ENCODE measurements around the gene RSU1. TPM values are rescaled to one million over a fixed set of nuclear protein-coding genes. Genes with fewer than 3 reads are reported as not detected.
"Not testable (repeated sequence)": the region's sequence is repeated elsewhere in the genome, so short reads cannot be mapped to it uniquely, and the experiment has no call there.

Gene RSU1
- total and polyA plus RNA-seq, 2 experiments from 2014 or later, result 109 to 236 TPM

GRCh38 chr10:16761300-16761699, 55.9 kb downstream of the RSU1 start:
- peaks cover 4% of the 10 kb centered on the region; the same call in 1 of the 2 replicates for H3K36me3 ChIP-seq (ENCODE audit: low read depth)

DNA sequence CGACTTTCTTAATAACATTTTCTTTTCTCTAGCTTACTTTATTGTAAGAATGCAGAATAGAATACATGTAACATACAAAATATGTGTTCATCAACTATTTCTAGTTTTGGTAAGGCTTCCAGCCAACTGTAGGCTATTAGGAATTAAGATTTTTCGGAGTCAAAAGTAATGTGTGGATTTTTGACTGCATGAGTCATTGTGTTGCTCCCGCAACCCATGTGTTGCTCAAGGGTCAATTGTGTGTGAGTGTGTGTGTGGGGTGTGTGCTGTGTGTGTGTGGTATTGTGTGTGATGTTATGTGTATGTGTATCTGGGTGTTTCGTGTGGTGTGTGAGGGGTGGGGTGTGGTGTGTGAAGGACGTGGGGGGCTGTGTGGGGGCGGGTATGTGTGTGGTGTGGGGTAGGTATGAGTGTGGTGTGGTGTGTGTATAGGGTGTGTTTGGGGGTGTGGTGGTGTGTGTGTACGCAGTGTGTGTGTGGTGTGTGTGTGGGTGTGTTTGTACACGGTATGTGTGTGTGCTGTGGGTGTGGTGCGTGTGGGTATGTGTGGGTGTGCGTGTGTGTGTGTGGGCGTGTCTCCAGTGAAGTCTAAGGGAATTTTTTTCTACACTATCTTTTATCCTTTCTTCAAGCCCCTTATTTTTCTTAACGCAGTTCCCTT, 60.5 kb downstream of the RSU1 start:
- Histone ChIP-seq H3K36me3 (ENCODE audit: low read depth) (peaks cover 16% of the 10 kb centered on the region), H4K20me1 (ENCODE audit: insufficient read depth) (no peaks in the 10 kb centered on the region), H3K79me2 (ENCODE audit: insufficient read depth) (peaks cover 60% of the 10 kb centered on the region), H3K9me2 (ENCODE audit: insufficient read depth) (no peaks in the 10 kb centered on the region), H3K4me1 (ENCODE audit: insufficient read depth) (peaks cover 10% of the 10 kb centered on the region), H2AFZ (no peak overlapping the region), H3F3A (ENCODE audit: insufficient read depth) (no peaks in the 10 kb centered on the region), H3K27ac (no peak overlapping the region), H3K9ac (no peak overlapping the region), H3K4me3 (no peak overlapping the region), H3K9me3 (ENCODE audit: low read depth) (no peaks in the 10 kb centered on the region), H3K4me2 (ENCODE audit: unreplicated experiment) (no peak overlapping the region), H3K27me3 (replicated peaks; ENCODE audit: insufficient read depth) (no peaks in the 10 kb centered on the region)
- WGBS, 2 experiments (ENCODE audit: low coverage in 1 of 2, low lambda C conversion rate in 2 of 2, missing lambda C conversion rate in 2 of 2), result 83 to 85% methylated on average over 9 to 12 of the region's 12 CpGs
- in situ Hi-C loops (cut with MboI), result no loop called here
- no peak for TF ChIP-seq EZH2 (IDR thresholded peaks at IDR 0.05; ENCODE audit: insufficient read depth, poor library complexity, severe bottlenecking)
- peak; percentile 60 for DNase-seq

More at GRCh38 chr10:16761300-16761699, 55.9 kb downstream of the RSU1 start:
- no peaks in the 10 kb centered on the region for H3K27me3 ChIP-seq (replicated peaks; ENCODE audit: insufficient read depth)
- H3K9me2 ChIP-seq (ENCODE audit: insufficient read depth), result no peaks in the 10 kb centered on the region
- DNase-seq, result no peak
- WGBS, 2 experiments (ENCODE audit: low coverage in 1 of 2, low lambda C conversion rate in 2 of 2, missing lambda C conversion rate in 2 of 2), result 93 to 96% methylated on average over 8 of the region's 8 CpGs
- H4K20me1 ChIP-seq (ENCODE audit: insufficient read depth), result no peaks in the 10 kb centered on the region
- peaks cover 74% of the 10 kb centered on the region for H3K79me2 ChIP-seq (ENCODE audit: insufficient read depth)
- no peak overlapping the region for H3K9ac ChIP-seq
- in situ Hi-C loops (cut with MboI), result no loop called here
- no peak overlapping the region for H3K27ac ChIP-seq
- no peak overlapping the region for H2AFZ ChIP-seq
- TF ChIP-seq EZH2 (IDR thresholded peaks at IDR 0.05; ENCODE audit: insufficient read depth, poor library complexity, severe bottlenecking), result no peak
- no peak for TF ChIP-seq EZH2phosphoT487 (IDR thresholded peaks at IDR 0.05; ENCODE audit: insufficient read depth, low read depth)
- H3K4me3 ChIP-seq, result no peak overlapping the region
- no peaks in the 10 kb centered on the region for H3F3A ChIP-seq (ENCODE audit: insufficient read depth)
- no peaks in the 10 kb centered on the region for H3K9me3 ChIP-seq (ENCODE audit: low read depth)
- peaks cover 4% of the 10 kb centered on the region for H3K4me1 ChIP-seq (ENCODE audit: insufficient read depth)
- no peak overlapping the region for H3K4me2 ChIP-seq (ENCODE audit: unreplicated experiment)

- Histone ChIP-seq H3K4me2 (ENCODE audit: unreplicated experiment) (no peak overlapping the region), H3F3A (ENCODE audit: insufficient read depth) (no peaks in the 10 kb centered on the region), H2AFZ (no peak overlapping the region), H3K27me3 (replicated peaks; ENCODE audit: insufficient read depth) (no peaks in the 10 kb centered on the region), H3K4me3 (no peak overlapping the region), H3K9me3 (ENCODE audit: low read depth) (no peaks in the 10 kb centered on the region), H3K4me1 (ENCODE audit: insufficient read depth) (peaks cover 10% of the 10 kb centered on the region), H3K9ac (no peak overlapping the region), H3K27ac (no peak overlapping the region), H4K20me1 (ENCODE audit: insufficient read depth) (no peaks in the 10 kb centered on the region), H3K79me2 (ENCODE audit: insufficient read depth) (peaks cover 47% of the 10 kb centered on the region), H3K36me3 (ENCODE audit: low read depth) (peaks cover 29% of the 10 kb centered on the region), H3K9me2 (ENCODE audit: insufficient read depth) (no peaks in the 10 kb centered on the region)
- DNase-seq, result no peak
- TF ChIP-seq EZH2 (IDR thresholded peaks at IDR 0.05; ENCODE audit: insufficient read depth, poor library complexity, severe bottlenecking) (no peak), EZH2phosphoT487 (IDR thresholded peaks at IDR 0.05; ENCODE audit: insufficient read depth, low read depth) (no peak)
- WGBS, 2 experiments (ENCODE audit: low coverage in 1 of 2, low lambda C conversion rate in 2 of 2, missing lambda C conversion rate in 2 of 2), result 83 to 84% methylated on average over 6 of the region's 6 CpGs
- in situ Hi-C loops (cut with MboI), result no loop called here
Observed at GRCh38 chr10:16754765-16755164, 62.5 kb downstream of the RSU1 start.

GRCh38 chr10:16752849-16753248, 64.4 kb downstream of the RSU1 start:
- DNase-seq; H4K20me1 ChIP-seq (ENCODE audit: insufficient read depth): not testable (repeated sequence)
- 95 to 98% methylated on average over 6 of the region's 6 CpGs for WGBS, 2 experiments (ENCODE audit: low coverage in 1 of 2, low lambda C conversion rate in 2 of 2, missing lambda C conversion rate in 2 of 2)

DNA sequence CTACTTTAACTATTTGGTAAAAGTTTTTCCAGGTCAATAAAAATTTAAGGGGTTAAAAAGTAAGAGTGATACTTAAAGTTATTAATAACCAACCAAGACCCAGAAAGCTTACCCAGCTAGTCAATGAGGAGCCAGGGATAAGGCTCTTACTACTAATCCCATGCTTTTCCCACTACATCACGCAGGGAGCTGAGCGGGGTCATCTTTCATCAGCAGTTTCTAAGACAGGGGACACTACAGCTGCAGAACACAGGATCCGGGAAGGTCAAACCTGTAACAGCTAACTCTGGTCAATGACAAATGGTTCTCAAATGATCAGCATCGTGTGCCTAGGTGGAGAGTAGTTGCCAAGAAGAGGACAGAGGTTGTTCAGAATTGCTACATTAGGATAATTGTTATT, 65.1 kb downstream of the RSU1 start:
- peaks cover 10% of the 10 kb centered on the region for H3K4me1 ChIP-seq (ENCODE audit: insufficient read depth)
- in situ Hi-C loops (cut with MboI), result no loop called here
- no peak overlapping the region for H3K4me2 ChIP-seq (ENCODE audit: unreplicated experiment)
- DNase-seq, result no peak
- no peak overlapping the region for H3K27ac ChIP-seq
- 84 to 87% methylated on average over 4 of the region's 4 CpGs for WGBS, 2 experiments (ENCODE audit: low coverage in 1 of 2, low lambda C conversion rate in 2 of 2, missing lambda C conversion rate in 2 of 2)
- no peaks in the 10 kb centered on the region for H4K20me1 ChIP-seq (ENCODE audit: insufficient read depth)
- H3K4me3 ChIP-seq, result no peak overlapping the region
- no peak overlapping the region for H3K9ac ChIP-seq
- no peaks in the 10 kb centered on the region for H3K9me2 ChIP-seq (ENCODE audit: insufficient read depth)
- no peaks in the 10 kb centered on the region for H3F3A ChIP-seq (ENCODE audit: insufficient read depth)
- no peak for TF ChIP-seq EZH2phosphoT487 (IDR thresholded peaks at IDR 0.05; ENCODE audit: insufficient read depth, low read depth)
- no peak for TF ChIP-seq EZH2 (IDR thresholded peaks at IDR 0.05; ENCODE audit: insufficient read depth, poor library complexity, severe bottlenecking)
- H3K79me2 ChIP-seq (ENCODE audit: insufficient read depth), result peaks cover 30% of the 10 kb centered on the region
- no peaks in the 10 kb centered on the region for H3K9me3 ChIP-seq (ENCODE audit: low read depth)
- no peaks in the 10 kb centered on the region for H3K27me3 ChIP-seq (replicated peaks; ENCODE audit: insufficient read depth)
- no peak overlapping the region for H2AFZ ChIP-seq
- H3K36me3 ChIP-seq (ENCODE audit: low read depth), result peaks cover 35% of the 10 kb centered on the region

More at GRCh38 chr10:16752849-16753248, 64.4 kb downstream of the RSU1 start:
- H2AFZ ChIP-seq; H3K4me2 ChIP-seq (ENCODE audit: unreplicated experiment); H3K9ac ChIP-seq; H3K9me3 ChIP-seq (ENCODE audit: low read depth); H3F3A ChIP-seq (ENCODE audit: insufficient read depth); H3K27me3 ChIP-seq (replicated peaks; ENCODE audit: insufficient read depth); H3K4me3 ChIP-seq; in situ Hi-C loops (cut with MboI); H3K9me2 ChIP-seq (ENCODE audit: insufficient read depth); H3K27ac ChIP-seq: not testable (repeated sequence)
- H3K4me1 ChIP-seq (ENCODE audit: insufficient read depth), result peaks cover 10% of the 10 kb centered on the region
- peaks cover 35% of the 10 kb centered on the region for H3K79me2 ChIP-seq (ENCODE audit: insufficient read depth)
- H3K36me3 ChIP-seq (ENCODE audit: low read depth), result peaks cover 35% of the 10 kb centered on the region

Measured in GM23248 (cell line).